Neural cell (in vitro differentiated cells): Measurements from ENCODE around the gene PPP3R1. TPM values are rescaled to one million over a fixed set of nuclear protein-coding genes. Genes with fewer than 3 reads are reported as not detected.

Source experiments
- H2AFZ ChIP-seq: fragments of 200-600, 300-800 bp; sonication (generic), shearing (Covaris generic); 2 replicates; pipeline ENCODE4 v1.6.0; 2014; ENCODE audit warnings: low read depth, mild to moderate bottlenecking, antibody characterized with exemption, low read length, moderate library complexity
- H3F3A ChIP-seq: fragments of 200-600 bp; shearing (Covaris generic); 2 replicates; pipeline ENCODE4 v1.6.1; 2016; ENCODE audit warnings: mild to moderate bottlenecking, moderate library complexity, mixed read lengths, antibody characterized with exemption, low read length; ENCODE audit not compliant: insufficient read depth, poor library complexity, severe bottlenecking
- H3K27ac ChIP-seq: fragments of 200-600, 300-800 bp; sonication (generic), shearing (Covaris generic); 2 replicates; pipeline ENCODE4 v1.5.1; 2014; ENCODE audit warnings: mild to moderate bottlenecking, low read length, moderate library complexity
- H3K27me3 ChIP-seq: fragments of 300-800, 200-600 bp; sonication (generic), shearing (Covaris generic); 2 replicates; pipeline ENCODE4 v1.6.0; 2014; ENCODE audit warnings: mild to moderate bottlenecking, low read depth, low read length, moderate library complexity; ENCODE audit not compliant: insufficient read depth
- H3K36me3 ChIP-seq: fragments of 300-800, 200-600 bp; sonication (generic), shearing (Covaris generic); 2 replicates; pipeline ENCODE4 v1.5.1; 2014; ENCODE audit warnings: mild to moderate bottlenecking, antibody characterized with exemption, low read length, moderate library complexity; ENCODE audit not compliant: insufficient read depth
- H3K4me2 ChIP-seq: fragments of 300-800, 200-600 bp; sonication (generic), shearing (Covaris generic); 2 replicates; pipeline ENCODE4 v1.6.0; 2014; ENCODE audit warnings: mild to moderate bottlenecking, low read length
- H3K4me3 ChIP-seq: fragments of 300-800, 200-600 bp; sonication (generic), shearing (Covaris generic); 2 replicates; pipeline ENCODE4 v1.5.1; 2014; ENCODE audit warnings: mild to moderate bottlenecking, low read length, moderate library complexity
- H3K79me2 ChIP-seq: fragments of 200-600 bp; shearing (Covaris generic); replicated peaks from 2 replicates; pipeline ENCODE4 v1.6.0; 2014; ENCODE audit warnings: mild to moderate bottlenecking, low read length, moderate library complexity; ENCODE audit not compliant: insufficient read depth
- H3K9ac ChIP-seq: fragments of 300-800, 200-600 bp; sonication (generic), shearing (Covaris generic); 2 replicates; pipeline ENCODE4 v1.6.1; 2016; ENCODE audit warnings: mild to moderate bottlenecking, low read length, mixed read lengths
- H3K9me2 ChIP-seq: fragments of 200-600 bp; shearing (Covaris generic); 2 replicates; pipeline ENCODE4 v1.6.1; 2016; ENCODE audit warnings: mild to moderate bottlenecking, low read length, mixed read lengths; ENCODE audit not compliant: insufficient read depth
- H3K9me3 ChIP-seq: fragments of 200-600, 300-800 bp; sonication (generic), shearing (Covaris generic); 2 replicates; pipeline ENCODE4 v1.6.1; 2016; ENCODE audit warnings: mild to moderate bottlenecking, mixed run types, low read length, moderate library complexity, mixed read lengths
- H4K20me1 ChIP-seq: fragments of 200-600 bp; shearing (Covaris generic); 2 replicates; pipeline ENCODE4 v1.6.1; 2016; ENCODE audit warnings: mild to moderate bottlenecking, mixed run types; ENCODE audit not compliant: insufficient read depth
- EP300 ChIP-seq: fragments of 450-650 bp; conservative IDR thresholded peaks from 2 replicates; pipeline ENCODE4 v1.6.1; 2014; ENCODE audit warnings: antibody characterized with exemption, mild to moderate bottlenecking, moderate library complexity; ENCODE audit not compliant: poor library complexity, severe bottlenecking
- EZH2 ChIP-seq: fragments of 200-600, 300-800 bp; shearing (Covaris generic), sonication (generic); IDR thresholded peaks from 2 replicates; pipeline ENCODE4 v1.6.1; 2014; ENCODE audit warnings: antibody characterized with exemption, low read length, borderline replicate concordance, mild to moderate bottlenecking; ENCODE audit not compliant: insufficient read depth, poor library complexity, severe bottlenecking
- MXI1 ChIP-seq: fragments of 450-650 bp; conservative IDR thresholded peaks from 2 replicates; pipeline ENCODE4 v1.6.1; 2014; ENCODE audit warnings: antibody characterized with exemption, mild to moderate bottlenecking; ENCODE audit not compliant: poor library complexity, severe bottlenecking
- POLR2AphosphoS5 ChIP-seq: IDR thresholded peaks from 2 replicates; pipeline ENCODE4 v1.6.1; 2012
- RAD21 ChIP-seq: fragments of 450-650 bp; conservative IDR thresholded peaks from 2 replicates; pipeline ENCODE4 v1.6.1; 2014; ENCODE audit warnings: antibody characterized with exemption, mild to moderate bottlenecking, moderate library complexity
- SMC3 ChIP-seq: fragments of 450-650 bp; conservative IDR thresholded peaks from 2 replicates; pipeline ENCODE4 v1.6.1; 2014; ENCODE audit warnings: antibody characterized with exemption, mild to moderate bottlenecking, moderate library complexity; ENCODE audit not compliant: poor library complexity
- TAF1 ChIP-seq: IDR thresholded peaks from 2 replicates; pipeline ENCODE4 v1.6.1; 2012; ENCODE audit warnings: low read depth
- polyA plus RNA-seq: library from polyadenylated mRNA; depleted of rRNA; stranded (reverse); fragments of >200 nt; gene quantifications from 2 replicates; pipeline ENCODE4 v1.2.3, GENCODE V29; 2014
- TF ChIP-seq, protein P1 (sequence below): fragments of 450-650 bp; IDR thresholded peaks from 2 replicates; pipeline ENCODE4 v1.5.1; 2014; ENCODE audit warnings: antibody characterized with exemption, mild to moderate bottlenecking, moderate library complexity; ENCODE audit not compliant: poor library complexity, severe bottlenecking
- TF ChIP-seq, protein P2 (sequence below): IDR thresholded peaks from 2 replicates; pipeline ENCODE4 v1.6.1; 2012; ENCODE audit warnings: borderline replicate concordance

PPP3R1 gene
- polyA plus RNA-seq, 1 donor from 2014 or later: 45.3 TPM

DNA sequence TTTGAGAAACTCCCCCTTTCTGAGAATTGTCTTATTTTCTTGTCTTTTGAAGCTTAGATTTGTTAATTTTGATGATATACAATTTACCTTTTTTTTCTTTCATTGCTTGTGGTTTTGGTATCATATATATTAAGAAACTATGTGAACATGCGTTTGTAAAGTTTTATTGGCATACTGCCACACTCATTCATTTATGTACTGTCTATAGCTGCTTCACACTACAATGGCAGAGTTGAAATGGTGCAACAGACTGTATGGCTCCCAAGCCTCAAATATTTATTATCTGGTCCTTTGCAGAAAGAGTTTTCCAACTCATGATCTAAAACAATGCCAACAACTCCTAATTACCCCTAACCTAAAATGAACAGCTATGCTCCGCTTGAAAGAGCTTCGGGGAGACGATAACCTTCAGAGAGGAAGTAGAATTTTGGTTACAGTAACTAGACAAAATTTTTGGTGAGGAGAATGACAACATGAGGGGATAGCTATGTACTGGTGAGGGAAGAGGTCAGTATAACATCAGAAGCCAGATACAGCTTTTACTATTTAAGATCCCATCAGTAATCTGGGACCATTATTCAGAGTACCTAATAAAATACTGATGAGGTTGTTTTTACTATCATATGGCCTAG lies 16.1 kb downstream of the PPP3R1 start:
- Histone ChIP-seq H3K4me3 (no peak overlapping the region), H3K9ac (no peak overlapping the region), H3K36me3 (no peaks in the 10 kb centered on the region), H2AFZ (no peak overlapping the region), H3K79me2 (peaks cover 92% of the 10 kb centered on the region), H3K4me2 (no peak overlapping the region), H3K27ac (no peak overlapping the region), H3K9me3 (no peaks in the 10 kb centered on the region), H3F3A (no peaks in the 10 kb centered on the region), H4K20me1 (no peaks in the 10 kb centered on the region), H3K9me2 (no peaks in the 10 kb centered on the region), H3K27me3 (no peaks in the 10 kb centered on the region)
- TF ChIP-seq, protein P1, sequence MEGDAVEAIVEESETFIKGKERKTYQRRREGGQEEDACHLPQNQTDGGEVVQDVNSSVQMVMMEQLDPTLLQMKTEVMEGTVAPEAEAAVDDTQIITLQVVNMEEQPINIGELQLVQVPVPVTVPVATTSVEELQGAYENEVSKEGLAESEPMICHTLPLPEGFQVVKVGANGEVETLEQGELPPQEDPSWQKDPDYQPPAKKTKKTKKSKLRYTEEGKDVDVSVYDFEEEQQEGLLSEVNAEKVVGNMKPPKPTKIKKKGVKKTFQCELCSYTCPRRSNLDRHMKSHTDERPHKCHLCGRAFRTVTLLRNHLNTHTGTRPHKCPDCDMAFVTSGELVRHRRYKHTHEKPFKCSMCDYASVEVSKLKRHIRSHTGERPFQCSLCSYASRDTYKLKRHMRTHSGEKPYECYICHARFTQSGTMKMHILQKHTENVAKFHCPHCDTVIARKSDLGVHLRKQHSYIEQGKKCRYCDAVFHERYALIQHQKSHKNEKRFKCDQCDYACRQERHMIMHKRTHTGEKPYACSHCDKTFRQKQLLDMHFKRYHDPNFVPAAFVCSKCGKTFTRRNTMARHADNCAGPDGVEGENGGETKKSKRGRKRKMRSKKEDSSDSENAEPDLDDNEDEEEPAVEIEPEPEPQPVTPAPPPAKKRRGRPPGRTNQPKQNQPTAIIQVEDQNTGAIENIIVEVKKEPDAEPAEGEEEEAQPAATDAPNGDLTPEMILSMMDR: no peak
- no peak for TF ChIP-seq MXI1
- no peak for TF ChIP-seq RAD21
- no peak for TF ChIP-seq SMC3
- TF ChIP-seq, protein P2, sequence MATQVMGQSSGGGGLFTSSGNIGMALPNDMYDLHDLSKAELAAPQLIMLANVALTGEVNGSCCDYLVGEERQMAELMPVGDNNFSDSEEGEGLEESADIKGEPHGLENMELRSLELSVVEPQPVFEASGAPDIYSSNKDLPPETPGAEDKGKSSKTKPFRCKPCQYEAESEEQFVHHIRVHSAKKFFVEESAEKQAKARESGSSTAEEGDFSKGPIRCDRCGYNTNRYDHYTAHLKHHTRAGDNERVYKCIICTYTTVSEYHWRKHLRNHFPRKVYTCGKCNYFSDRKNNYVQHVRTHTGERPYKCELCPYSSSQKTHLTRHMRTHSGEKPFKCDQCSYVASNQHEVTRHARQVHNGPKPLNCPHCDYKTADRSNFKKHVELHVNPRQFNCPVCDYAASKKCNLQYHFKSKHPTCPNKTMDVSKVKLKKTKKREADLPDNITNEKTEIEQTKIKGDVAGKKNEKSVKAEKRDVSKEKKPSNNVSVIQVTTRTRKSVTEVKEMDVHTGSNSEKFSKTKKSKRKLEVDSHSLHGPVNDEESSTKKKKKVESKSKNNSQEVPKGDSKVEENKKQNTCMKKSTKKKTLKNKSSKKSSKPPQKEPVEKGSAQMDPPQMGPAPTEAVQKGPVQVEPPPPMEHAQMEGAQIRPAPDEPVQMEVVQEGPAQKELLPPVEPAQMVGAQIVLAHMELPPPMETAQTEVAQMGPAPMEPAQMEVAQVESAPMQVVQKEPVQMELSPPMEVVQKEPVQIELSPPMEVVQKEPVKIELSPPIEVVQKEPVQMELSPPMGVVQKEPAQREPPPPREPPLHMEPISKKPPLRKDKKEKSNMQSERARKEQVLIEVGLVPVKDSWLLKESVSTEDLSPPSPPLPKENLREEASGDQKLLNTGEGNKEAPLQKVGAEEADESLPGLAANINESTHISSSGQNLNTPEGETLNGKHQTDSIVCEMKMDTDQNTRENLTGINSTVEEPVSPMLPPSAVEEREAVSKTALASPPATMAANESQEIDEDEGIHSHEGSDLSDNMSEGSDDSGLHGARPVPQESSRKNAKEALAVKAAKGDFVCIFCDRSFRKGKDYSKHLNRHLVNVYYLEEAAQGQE: no peak
- no peak for TF ChIP-seq POLR2AphosphoS5
- no peak for TF ChIP-seq EP300
- no peak for TF ChIP-seq TAF1
- TF ChIP-seq EZH2: no peak

DNA sequence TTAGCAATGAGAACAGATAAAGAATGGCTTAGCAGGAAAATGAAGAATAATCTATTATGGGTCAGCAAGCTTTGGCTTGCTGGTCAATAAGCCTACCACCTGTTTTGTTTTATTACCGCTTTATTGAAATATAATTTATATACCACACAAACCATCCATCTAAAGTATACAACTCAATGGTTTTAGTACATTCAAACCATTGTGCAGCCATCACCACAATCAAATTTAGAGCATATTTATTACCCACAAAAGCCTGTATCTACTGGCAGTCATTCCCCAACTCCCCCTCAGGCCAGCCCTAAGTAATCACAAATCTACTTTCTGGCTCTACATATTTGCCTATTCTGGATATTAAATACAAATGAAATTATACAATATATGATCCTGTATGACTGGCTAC lies 17.2 kb downstream of the PPP3R1 start:
- no peaks in the 10 kb centered on the region for H3K27me3 ChIP-seq
- peaks cover 81% of the 10 kb centered on the region for H3K79me2 ChIP-seq
- H3K9ac ChIP-seq: no peak overlapping the region

More for the DNA sequence above, 17.2 kb downstream of the PPP3R1 start:
- Histone ChIP-seq H3K4me3 (no peak overlapping the region), H4K20me1 (no peaks in the 10 kb centered on the region), H2AFZ (no peak overlapping the region), H3K9me2 (no peaks in the 10 kb centered on the region), H3F3A (no peaks in the 10 kb centered on the region), H3K4me2 (no peak overlapping the region), H3K27ac (no peak overlapping the region), H3K36me3 (no peaks in the 10 kb centered on the region), H3K9me3 (no peaks in the 10 kb centered on the region)
- TF ChIP-seq POLR2AphosphoS5 (no peak), SMC3 (no peak), EZH2 (no peak), MXI1 (no peak), TAF1 (no peak), RAD21 (no peak), EP300 (no peak)
- TF ChIP-seq, protein P1: no peak
- TF ChIP-seq, protein P2: no peak
